HepG2 (cell line): Measurements from ENCODE around the gene RPL36. TPM values are rescaled to one million over a fixed set of nuclear protein-coding genes. Genes with fewer than 3 reads are reported as not detected.
A peak's percentile ranks its signal among the peaks of the same experiment; 100 is the strongest.

ENCODE experiments used
- CBX2 ChIP-seq, 2 experiments: fragments of 200-600 bp in 1 of 2; sonication (generic); formaldehyde crosslinking in 1 of 2; IDR thresholded peaks; 2 replicates each; pipeline versions ENCODE4 v1.7.0 to v1.8.1; 2018 to 2022; ENCODE audit warnings: low read depth in 2 of 2, low read length in 1 of 2, mild to moderate bottlenecking in 1 of 2, missing genetic modification reagents in 1 of 2
- CEBPB ChIP-seq: IDR thresholded peaks from 2 replicates; pipeline ENCODE4 v1.6.1; 2011; ENCODE audit warnings: low read depth, low read length, improper control_type of control experiment, borderline replicate concordance
- CEBPG ChIP-seq: IDR thresholded peaks from 2 replicates; pipeline ENCODE4 v1.6.1; 2016
- FOXA1 ChIP-seq, 2 experiments: fragments of 450-650 bp in 1 of 2; sonication (generic) in 1 of 2; formaldehyde crosslinking in 1 of 2; IDR thresholded peaks; 2 replicates each; pipeline versions ENCODE4 v1.4.0 to v1.6.1; 2016 to 2020; ENCODE audit warnings: missing genetic modification reagents in 1 of 2
- GABPB1 ChIP-seq: IDR thresholded peaks from 2 replicates; pipeline ENCODE4 v1.6.1; 2016; ENCODE audit warnings: mild to moderate bottlenecking, missing genetic modification reagents, moderate library complexity, missing compliant biosample characterization
- IRF2 ChIP-seq: IDR thresholded peaks from 2 replicates; pipeline ENCODE4 v1.6.1; 2018; ENCODE audit warnings: missing genetic modification reagents, missing compliant biosample characterization
- IRF9 ChIP-seq: sonication (generic); formaldehyde crosslinking; IDR thresholded peaks from 2 replicates; pipeline ENCODE4 v1.8.0; 2022; ENCODE audit warnings: missing genetic modification reagents, mild to moderate bottlenecking, borderline replicate concordance
- KMT2A ChIP-seq: sonication (generic); formaldehyde crosslinking; IDR thresholded peaks from 2 replicates; pipeline ENCODE4 v1.4.0; 2020; ENCODE audit warnings: missing genetic modification reagents
- MTA3 ChIP-seq: sonication (generic); formaldehyde crosslinking; IDR thresholded peaks from 2 replicates; pipeline ENCODE4 v1.4.0; 2020; ENCODE audit warnings: missing genetic modification reagents
- PHF8 ChIP-seq: sonication (generic); formaldehyde crosslinking; IDR thresholded peaks from 2 replicates; pipeline ENCODE4 v1.5.0; 2020; ENCODE audit warnings: missing genetic modification reagents
- SIN3A ChIP-seq: IDR thresholded peaks from 2 replicates; pipeline ENCODE4 v1.6.1; 2011; ENCODE audit warnings: low read depth, mild to moderate bottlenecking, control low read depth, low read length, borderline replicate concordance
- TEF ChIP-seq: sonication (generic); formaldehyde crosslinking; IDR thresholded peaks from 2 replicates; pipeline ENCODE4 v1.5.0; 2020; ENCODE audit warnings: missing genetic modification reagents
- ZFP36L1 ChIP-seq: sonication (generic); formaldehyde crosslinking; IDR thresholded peaks from 2 replicates; pipeline ENCODE4 v1.8.0; 2022; ENCODE audit warnings: mild to moderate bottlenecking, missing genetic modification reagents, moderate library complexity
- ZMAT3 ChIP-seq: sonication (generic); formaldehyde crosslinking; conservative IDR thresholded peaks from 2 replicates; pipeline ENCODE4 v1.7.0; 2021; ENCODE audit warnings: missing genetic modification reagents
- ZNF275 ChIP-seq: sonication (generic); formaldehyde crosslinking; IDR thresholded peaks from 2 replicates; pipeline ENCODE4 v1.8.0; 2022; ENCODE audit warnings: missing genetic modification reagents, mild to moderate bottlenecking, inconsistent platforms, borderline replicate concordance
- ZNF331 ChIP-seq: sonication (generic); formaldehyde crosslinking; IDR thresholded peaks from 2 replicates; pipeline ENCODE4 v1.4.0; 2020; ENCODE audit warnings: missing genetic modification reagents
- ZNF430 ChIP-seq: sonication (generic); formaldehyde crosslinking; IDR thresholded peaks from 2 replicates; pipeline ENCODE4 v1.9.0; 2021; ENCODE audit warnings: mild to moderate bottlenecking, missing genetic modification reagents
- ZNF468 ChIP-seq: sonication (generic); formaldehyde crosslinking; IDR thresholded peaks from 2 replicates; pipeline ENCODE4 v1.8.0; 2022; ENCODE audit warnings: mild to moderate bottlenecking, moderate library complexity, missing genetic modification reagents
- ZNF646 ChIP-seq: sonication (generic); formaldehyde crosslinking; IDR thresholded peaks from 2 replicates; pipeline ENCODE4 v1.9.0; 2021; ENCODE audit warnings: mild to moderate bottlenecking, missing genetic modification reagents
- ZSCAN9 ChIP-seq: IDR thresholded peaks from 2 replicates; pipeline ENCODE4 v1.6.1; 2016; ENCODE audit warnings: borderline replicate concordance
- polyA plus RNA-seq, 8 experiments: library from polyadenylated mRNA; depleted of rRNA in 3 of 8; stranded (reverse) in 7 of 8; unstranded in 1 of 8; fragments of >200 nt; fragmentation: Illumina TruSeq in 4 of 8; extraction: Trizol in 4 of 8; gene quantifications; 2 replicates each; pipeline versions ENCODE4 v1.2.1 to v1.2.3, GENCODE V29; 2011 to 2016; ENCODE audit warnings: low read depth in 4 of 8, missing spikeins in 1 of 8, mixed read lengths in 1 of 8; ENCODE audit not compliant: insufficient read depth in 1 of 8
- total RNA-seq, 5 experiments: library from RNA; depleted of rRNA; stranded (reverse); fragments of >200 nt; fragmentation: Illumina TruSeq; extraction: Trizol; gene quantifications; 2 replicates each; pipeline ENCODE4 v1.2.3, GENCODE V29; 2016; ENCODE audit warnings: low read depth in 1 of 5

Gene RPL36
- total and polyA plus RNA-seq, 2 of the 13 experiments (the other 11 are each of a cell fraction or from before 2014, with no cell fraction given): 706 to 740 TPM

GRCh38 chr19:5719274-5719960 is 29.3 kb downstream of the RPL36 start (continued):
- TF ChIP-seq ZNF646: no peak
- TF ChIP-seq IRF2 (CRISPR knock-in tag): no peak
- 0 out of 2 replicates have a peak, but pooled peaks have one; percentile 14 for TF ChIP-seq ZNF331
- TF ChIP-seq TEF (CRISPR knock-in tag): 0 out of 2 replicates have a peak, but pooled peaks have one; percentile 0
- peak; percentile 64; the same call in 1 of the 2 replicates for TF ChIP-seq CEBPB
- TF ChIP-seq ZNF430 (CRISPR knock-in tag): 0 out of 2 replicates have a peak, but pooled peaks have one; percentile 89
- TF ChIP-seq IRF9 (CRISPR knock-in tag): no peak
- peak; percentile 56; the same call in 1 of the 2 replicates for TF ChIP-seq CEBPG (CRISPR knock-in tag)
- no peak for TF ChIP-seq ZNF275 (CRISPR knock-in tag)
- TF ChIP-seq ZNF468 (CRISPR knock-in tag): 0 out of 2 replicates have a peak, but pooled peaks have one; percentile 53
- peak; percentile 18; the same call in 1 of the 2 replicates for TF ChIP-seq KMT2A (CRISPR knock-in tag)
- no peak for TF ChIP-seq CBX2 (IDR thresholded peaks at IDR 0.05; ENCODE audit: low read depth, low read length)
- TF ChIP-seq CBX2 (CRISPR knock-in tag; IDR thresholded peaks at IDR 0.05; ENCODE audit: low read depth): no peak
- no peak for TF ChIP-seq PHF8 (CRISPR knock-in tag)
- TF ChIP-seq MTA3 (CRISPR knock-in tag): no peak
- TF ChIP-seq GABPB1: no peak
- no peak for TF ChIP-seq ZMAT3 (CRISPR knock-in tag)
- peak; percentile 51; the same call in 1 of the 2 replicates for TF ChIP-seq SIN3A
- TF ChIP-seq ZFP36L1 (CRISPR knock-in tag): 0 out of 2 replicates have a peak, but pooled peaks have one; percentile 18
- no peak for TF ChIP-seq FOXA1 (IDR thresholded peaks at IDR 0.05)
- no peak for TF ChIP-seq FOXA1 (CRISPR knock-in tag; IDR thresholded peaks at IDR 0.05)
- TF ChIP-seq ZSCAN9 (CRISPR knock-in tag): peak; percentile 17; the same call in 1 of the 2 replicates
